Mammary epithelial cell (primary cell): ENCODE results near the gene GGA2.

Source experiments
- EZH2 ChIP-seq: IDR thresholded peaks from 2 replicates; pipeline ENCODE4 v1.6.1; 2012; ENCODE audit warnings: low read length, inconsistent platforms, borderline replicate concordance
- TF ChIP-seq, protein P1 (sequence below), 2 donors: IDR thresholded peaks in 1 of 2; conservative IDR thresholded peaks in 1 of 2; 2 replicates each; pipeline ENCODE4 v1.5.1; 2011 to 2012; ENCODE audit warnings: inconsistent platforms in 2 of 2, low read length in 2 of 2, mild to moderate bottlenecking in 2 of 2, control low read depth in 1 of 2, low read depth in 1 of 2; ENCODE audit not compliant: insufficient read depth in 1 of 2; ENCODE audit errors: extremely low read depth in 1 of 2

DNA sequence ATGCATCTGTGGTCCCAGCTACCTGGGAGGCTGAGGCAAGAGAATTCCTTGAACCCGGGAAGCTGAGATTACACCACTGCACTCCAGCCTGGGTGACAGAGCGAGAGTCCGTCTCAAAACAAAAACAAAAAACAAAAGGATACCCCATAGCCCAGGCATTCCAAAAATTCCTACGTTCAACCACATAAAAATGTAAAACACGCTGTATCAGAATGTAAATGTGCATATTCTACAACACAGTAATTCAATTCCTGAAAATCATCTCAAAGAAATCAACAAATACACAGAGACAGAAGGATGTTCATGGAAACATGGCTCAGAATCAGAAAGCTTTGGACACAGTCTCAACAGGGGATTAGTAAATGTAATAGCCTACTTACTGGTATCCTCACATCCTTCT, 90.3 kb downstream of the GGA2 start:
- TF ChIP-seq, protein P1, sequence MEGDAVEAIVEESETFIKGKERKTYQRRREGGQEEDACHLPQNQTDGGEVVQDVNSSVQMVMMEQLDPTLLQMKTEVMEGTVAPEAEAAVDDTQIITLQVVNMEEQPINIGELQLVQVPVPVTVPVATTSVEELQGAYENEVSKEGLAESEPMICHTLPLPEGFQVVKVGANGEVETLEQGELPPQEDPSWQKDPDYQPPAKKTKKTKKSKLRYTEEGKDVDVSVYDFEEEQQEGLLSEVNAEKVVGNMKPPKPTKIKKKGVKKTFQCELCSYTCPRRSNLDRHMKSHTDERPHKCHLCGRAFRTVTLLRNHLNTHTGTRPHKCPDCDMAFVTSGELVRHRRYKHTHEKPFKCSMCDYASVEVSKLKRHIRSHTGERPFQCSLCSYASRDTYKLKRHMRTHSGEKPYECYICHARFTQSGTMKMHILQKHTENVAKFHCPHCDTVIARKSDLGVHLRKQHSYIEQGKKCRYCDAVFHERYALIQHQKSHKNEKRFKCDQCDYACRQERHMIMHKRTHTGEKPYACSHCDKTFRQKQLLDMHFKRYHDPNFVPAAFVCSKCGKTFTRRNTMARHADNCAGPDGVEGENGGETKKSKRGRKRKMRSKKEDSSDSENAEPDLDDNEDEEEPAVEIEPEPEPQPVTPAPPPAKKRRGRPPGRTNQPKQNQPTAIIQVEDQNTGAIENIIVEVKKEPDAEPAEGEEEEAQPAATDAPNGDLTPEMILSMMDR (conservative IDR thresholded peaks at IDR 0.05 in 1 of 2, IDR thresholded peaks at IDR 0.05 in 1 of 2; ENCODE audit: extremely low read depth in 1 of 2, insufficient read depth in 1 of 2, low read depth in 1 of 2, low read length in 2 of 2): no peak
- TF ChIP-seq EZH2: no peak
